OCI-M2 (cell line): ENCODE results near the gene ACAP1.

ENCODE experiments used
- DNase-seq: peaks from one replicate; lab custom pipeline; 2025; ENCODE audit not compliant: unreplicated experiment; lab: John Stamatoyannopoulos, UW

ACAP1 gene

GRCh38 chr17:7336240-7337175 is at the start of gene ACAP1:
Gene ACAP1, plus strand, starts transcription at chr17:7336529. Its CDS starts 206 bp downstream, at chr17:7336735.
- DNase-seq: no peak

DNA sequence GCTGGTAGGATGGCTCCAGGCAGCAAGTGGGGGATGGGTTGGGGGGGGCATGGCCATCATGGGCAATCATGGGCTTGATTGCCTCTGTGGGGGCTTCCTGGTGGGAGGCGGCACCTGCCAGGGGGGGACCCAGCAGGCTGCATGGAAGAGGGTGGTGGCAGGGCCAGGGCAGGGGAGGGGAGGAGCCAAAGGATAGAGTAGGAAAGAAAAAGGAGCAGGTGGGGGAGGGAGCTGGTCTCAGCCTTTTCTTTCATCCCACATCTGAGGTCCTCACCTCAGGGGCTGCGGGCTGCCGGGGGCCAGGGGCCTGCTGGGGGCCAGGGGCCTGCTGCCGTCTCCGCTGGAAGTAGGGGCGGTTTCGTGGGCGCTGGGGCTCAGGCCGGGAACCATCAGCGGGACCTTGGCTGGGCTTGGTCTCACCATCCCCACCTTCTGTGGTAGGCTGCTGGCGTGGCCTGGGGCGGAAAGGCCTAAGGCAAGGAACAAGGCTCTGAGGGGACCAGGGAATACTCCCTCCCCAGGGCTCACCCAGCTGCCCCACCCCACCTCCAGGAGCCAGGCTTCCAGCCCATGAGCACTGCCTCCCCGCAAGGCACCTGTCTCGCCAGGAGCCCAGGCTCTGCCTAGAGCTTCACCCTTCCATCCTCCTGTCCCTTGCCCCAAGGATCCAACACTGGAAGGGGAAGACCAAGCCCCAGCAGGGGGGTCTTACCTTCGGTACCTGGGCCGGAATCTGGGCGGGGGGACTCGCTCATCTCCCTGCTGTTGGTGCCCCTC is 46.9 kb upstream of the ACAP1 start:
- no peak for DNase-seq

- DNase-seq: no peak
These were observed 46.2 kb upstream of the ACAP1 start for GRCh38 chr17:7290166-7290565.

DNA sequence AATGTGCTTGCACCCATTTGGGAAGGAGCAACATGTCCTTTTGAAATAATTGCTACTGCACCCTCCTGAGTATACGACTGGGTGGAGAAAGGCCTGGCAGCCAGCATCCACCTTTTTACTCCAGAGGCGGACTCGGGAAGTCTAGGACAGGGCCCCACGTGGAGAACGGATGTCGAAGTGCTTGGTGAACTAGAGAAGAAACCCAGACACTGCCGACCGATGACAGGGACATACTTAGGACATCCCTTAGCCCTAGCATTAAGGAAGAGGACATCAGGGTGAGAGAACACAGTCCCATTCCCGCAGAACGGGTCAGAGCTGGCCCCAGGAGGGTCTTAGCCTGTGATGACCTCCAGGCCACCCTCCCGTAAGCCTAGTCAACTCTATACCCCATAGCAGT is 45.6 kb upstream of the ACAP1 start:
- DNase-seq: no peak

- DNase-seq: no peak
These were observed 44.1 kb upstream of the ACAP1 start for GRCh38 chr17:7292194-7292593.

DNA sequence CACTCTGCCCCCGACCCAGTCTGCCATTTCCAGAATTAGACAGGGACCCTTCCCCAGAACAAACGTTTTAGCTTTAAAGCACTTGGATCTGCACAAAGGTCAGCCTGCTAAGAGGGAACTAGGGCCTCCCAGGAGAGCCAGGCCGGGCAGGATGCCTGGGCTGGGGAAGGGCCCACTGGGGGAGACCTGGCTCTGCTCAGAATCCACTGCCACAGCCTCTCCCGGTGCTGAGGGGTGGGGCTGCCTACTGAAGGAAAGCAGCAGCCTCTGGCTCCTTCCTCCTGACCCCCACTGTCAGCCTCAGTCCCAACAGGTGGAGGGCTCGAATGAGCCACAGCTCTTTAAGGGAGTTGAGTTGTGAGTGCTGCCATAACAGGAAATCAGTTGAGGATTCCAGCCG is 43.6 kb upstream of the ACAP1 start:
- DNase-seq: no peak

GRCh38 chr17:7293159-7293558 is 43.2 kb upstream of the ACAP1 start:
- no peak for DNase-seq

DNA sequence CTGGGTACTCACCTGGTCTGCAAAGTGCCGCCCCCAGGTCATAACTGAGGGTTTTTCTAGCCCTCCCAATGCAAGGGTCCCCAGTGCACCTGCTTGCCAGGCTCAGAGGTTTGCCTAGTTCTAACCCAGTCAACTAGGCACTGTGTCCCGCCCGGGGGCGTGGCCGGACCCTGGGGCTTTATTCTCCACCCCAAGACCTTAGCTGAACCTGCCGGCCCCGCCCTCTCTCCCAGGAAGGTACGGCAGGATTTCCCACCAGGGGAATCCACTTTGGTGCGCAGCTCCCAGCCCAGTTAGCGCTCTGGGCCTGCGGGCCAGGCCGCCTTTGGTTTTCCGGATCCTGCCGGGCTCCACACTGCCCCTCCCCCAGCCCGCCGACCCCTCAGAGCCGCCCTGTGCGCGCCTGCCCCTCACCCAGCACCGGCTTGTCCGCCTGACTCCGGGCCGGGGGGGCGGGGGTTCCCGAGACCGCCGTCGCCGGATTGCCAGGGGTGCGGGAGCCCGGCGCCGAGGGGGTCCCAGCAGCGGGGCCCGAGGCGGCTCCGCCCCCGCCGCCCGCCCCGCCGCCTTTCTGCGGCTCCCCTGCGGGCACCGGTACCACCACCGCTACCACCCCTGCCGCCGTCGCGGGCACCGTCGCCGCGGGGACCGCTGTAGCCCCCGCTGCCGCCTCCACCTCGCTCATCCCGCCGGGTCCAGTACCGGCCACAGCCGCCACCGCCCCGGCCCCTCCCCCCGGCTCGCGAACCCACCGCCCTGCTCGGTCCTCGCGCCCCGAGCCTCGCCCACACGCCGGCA is 42.3 kb upstream of the ACAP1 start:
- no peak for DNase-seq

DNA sequence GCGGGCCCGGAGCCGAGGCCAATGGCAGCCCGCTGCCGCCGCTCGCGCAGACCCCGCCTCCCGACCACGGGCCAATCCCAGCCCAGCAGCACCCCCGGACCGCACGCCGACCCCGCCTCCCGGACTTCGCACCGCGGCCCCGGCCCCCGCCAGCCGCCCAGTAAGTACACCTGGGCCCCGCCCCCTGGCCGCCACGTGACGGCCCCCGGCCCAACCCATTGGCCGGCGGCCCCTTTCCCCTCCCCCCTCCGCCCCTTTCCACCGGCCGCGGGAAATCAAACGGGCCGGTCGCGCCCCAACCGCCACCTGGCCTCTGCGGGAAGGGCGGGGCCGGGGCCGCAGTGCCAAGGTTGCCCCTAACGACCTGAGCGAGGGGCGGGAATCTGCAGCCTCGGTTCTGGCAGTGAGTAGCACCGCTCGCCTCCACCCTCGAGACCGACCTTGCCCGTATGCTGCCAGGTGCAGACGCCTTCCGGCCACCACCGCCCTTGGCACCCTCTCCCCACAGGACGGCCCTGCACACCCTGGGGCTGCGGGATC is 41.6 kb upstream of the ACAP1 start, which contains the start of gene YBX2:
Gene YBX2 (minus strand): TSS at position 26 of the 540 bp plus-strand sequence. CDS start 139 bp downstream, outside the sequence.
- DNase-seq: peak; percentile 42

DNA sequence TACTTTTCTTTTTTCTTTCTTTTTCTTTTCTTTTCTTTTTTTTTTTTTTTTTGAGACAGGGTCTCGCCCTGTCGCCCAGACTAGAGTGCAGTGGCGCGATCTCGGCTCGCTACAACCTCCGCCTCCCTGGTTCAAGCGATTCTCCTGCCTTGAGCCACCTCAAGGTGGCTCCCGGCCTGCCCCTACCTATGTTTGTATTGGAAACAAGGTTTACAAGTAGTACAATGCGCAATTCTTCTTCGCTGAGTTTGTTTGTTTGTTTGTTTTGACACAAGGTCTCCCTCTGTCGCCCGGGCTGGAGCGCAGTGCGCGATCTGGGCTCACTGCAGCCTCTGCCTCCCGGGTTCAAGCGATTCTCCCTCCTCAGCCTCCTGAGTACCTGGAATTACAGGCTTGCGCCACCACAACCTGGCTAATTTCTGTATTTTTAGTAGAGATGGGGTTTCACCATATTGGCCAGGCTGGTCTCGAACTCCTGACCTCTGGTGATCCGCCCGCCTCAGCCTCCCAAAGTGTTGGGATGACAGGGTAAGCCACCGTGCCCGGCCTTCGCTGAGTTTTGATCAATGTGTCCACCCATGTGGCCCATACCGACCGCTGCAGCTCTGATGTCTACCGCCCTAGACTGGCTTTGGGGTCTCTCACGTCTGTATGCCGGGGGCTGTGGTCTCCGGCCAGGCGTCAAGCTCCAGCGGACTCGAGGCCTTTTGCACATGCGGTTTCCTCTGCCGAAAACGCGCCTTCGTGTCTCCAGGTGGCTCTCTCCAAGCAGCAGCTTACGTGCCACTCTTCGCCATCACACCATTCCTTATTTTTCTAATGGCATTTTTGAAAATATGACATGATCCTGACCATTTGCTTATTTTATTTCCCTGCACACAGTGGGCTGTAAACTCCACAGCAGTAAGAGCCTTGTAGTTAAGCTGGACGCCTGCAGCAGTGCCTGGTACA is 40.8 kb upstream of the ACAP1 start:
- DNase-seq: no peak

DNA sequence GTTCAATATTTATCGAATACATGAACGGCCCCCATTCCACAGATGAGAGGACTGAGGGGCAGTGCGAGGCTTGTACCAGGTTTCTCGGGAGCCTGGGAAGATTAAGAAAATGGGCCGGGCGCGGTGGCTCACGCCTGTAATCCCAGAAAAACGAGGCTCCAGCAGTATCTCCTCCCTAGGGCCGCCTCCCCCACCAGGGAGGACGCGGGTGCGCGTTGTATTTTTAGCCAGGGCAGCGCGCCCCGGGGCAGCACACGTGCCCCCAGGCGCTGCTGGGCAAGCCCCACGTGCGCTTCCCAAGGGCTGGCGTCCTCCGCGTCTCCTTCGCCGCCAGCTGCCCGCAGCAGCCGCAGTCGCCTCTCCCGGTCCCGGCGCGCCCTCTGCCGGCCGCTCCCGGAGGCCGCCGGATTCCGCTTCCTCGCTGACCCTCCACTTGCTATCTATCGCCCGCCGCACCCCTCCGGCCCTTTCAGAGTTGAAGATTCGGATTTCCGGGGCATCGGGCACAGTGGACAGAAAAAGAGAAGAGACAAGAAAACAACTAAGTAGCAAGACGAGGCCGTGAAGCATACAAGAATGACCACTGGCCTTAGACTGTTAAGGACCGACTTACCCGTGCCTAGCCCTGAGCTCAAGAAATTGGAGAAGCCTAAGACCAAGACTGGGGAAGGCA is 40.0 kb upstream of the ACAP1 start:
- no peak for DNase-seq

DNA sequence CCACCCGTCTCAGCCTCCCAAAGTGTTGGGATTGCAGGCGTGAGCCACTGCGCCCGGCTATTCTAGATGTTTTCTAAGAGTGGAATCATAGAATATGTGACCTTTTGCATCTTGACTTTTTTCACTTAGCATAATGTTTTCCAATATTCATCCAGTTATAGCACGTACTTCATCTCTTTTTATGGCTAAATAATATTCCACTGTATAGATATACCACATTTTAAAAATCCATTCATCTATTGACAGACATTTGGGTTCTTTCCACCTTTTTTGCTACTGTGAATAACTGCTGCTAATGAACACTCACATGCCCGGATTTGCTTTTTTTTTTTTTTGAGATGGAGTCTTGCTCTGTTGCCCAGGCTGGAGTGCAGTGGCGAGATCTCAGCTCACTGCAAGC is 32.1 kb upstream of the ACAP1 start:
- DNase-seq: no peak

DNA sequence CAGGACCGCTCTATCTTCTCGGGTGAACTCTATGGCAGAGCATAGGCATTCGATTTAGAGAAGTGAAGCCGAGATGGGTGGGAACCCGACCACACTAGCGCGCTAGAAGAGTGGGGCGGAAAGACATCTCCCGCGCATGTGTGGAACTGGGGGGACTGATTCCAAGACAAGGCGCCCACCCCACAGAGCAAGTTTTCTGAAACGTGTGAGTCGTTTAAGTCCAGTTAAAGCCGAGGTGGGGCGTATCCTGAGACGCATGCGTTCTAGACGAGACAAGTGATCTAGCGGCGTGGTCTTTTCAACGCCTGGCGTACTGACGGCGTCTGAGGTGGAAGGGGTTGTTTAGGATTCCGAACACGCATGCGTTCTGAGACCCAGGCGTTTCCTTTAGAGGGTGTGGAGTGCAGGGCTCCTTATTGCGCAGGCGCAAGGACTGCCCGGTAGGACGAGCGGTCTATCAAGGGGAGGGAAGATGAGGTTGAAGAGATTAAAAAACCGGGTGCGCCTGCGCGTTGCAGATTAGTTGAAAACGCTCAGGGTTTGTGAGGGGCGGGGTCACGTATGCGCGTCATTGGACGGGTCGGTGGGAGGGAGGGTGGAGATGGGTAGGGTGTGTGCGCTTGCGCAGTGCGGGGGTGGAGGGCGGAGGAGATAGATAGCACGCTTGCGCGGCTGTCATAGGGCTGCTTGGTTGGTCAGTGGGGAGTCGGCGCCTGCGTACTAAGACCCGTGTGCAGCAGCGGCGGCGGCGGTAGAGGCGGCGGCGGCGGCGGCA is 29.2 kb upstream of the ACAP1 start, which contains the start of gene EIF5A:
Gene EIF5A (plus strand): TSS at position 718 of the 775 bp plus-strand sequence. CDS start 2,008 bp downstream, outside the sequence.
- DNase-seq: peak; percentile 82

DNA sequence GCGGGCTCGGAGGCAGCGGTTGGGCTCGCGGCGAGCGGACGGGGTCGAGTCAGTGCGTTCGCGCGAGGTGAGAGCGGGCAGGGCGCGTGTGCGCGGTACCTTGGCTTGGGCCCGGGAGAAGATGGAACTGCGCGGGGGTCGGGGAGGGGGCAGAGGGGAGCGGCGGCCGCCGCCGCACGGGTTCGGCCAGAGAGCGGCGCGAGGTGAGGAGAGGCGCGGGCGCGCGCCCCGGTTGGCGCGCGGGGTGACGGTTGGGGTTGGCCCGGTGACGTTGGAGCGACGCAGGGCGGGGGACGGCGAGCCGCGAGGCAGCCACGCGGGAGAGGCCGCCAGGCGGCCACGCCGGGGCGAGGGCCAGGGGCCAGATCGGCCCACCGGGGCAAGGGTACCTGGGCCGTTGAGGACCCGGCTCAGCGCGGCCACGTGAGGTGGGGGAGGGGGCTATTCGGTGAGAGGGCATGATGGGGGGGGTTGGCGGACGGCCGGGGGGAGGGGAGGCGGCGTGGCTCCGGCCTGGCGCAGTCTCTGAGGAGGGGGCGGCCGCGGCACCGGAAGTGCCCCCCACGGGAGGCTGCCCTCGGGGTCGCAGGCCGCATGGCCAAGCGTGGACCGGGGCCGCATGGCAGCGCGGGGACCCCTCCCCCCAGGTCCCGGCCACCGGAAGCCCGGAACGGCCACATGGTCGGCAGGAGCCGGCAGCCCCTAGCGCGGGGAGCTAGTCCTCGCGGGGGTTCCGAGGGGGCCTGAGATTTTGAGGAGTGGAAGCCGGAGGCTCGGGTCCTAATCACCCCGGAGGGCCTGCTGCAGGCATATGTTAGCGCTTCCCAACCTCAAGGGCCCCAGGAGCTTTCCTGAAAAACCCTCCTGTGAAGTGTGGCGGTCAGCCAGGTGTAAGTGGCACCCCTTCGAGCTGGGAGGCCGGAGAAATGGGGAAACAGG is 28.4 kb upstream of the ACAP1 start:
- DNase-seq: no peak

- DNase-seq: no peak
These were observed 27.5 kb upstream of the ACAP1 start for GRCh38 chr17:7308625-7309433.

DNA sequence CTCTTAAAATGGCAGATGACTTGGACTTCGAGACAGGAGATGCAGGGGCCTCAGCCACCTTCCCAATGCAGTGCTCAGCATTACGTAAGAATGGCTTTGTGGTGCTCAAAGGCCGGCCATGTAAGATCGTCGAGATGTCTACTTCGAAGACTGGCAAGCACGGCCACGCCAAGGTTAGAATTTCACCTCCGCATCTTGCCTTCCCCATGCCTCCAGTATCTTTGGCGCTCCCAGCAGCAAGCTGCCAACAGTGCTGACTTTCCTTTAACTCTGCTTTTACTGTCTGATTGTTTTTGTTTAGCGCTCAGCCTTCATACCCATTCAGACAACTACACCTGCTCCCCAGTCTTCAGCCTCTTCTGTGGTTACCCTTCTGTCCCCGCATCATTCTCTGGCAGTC is 26.7 kb upstream of the ACAP1 start:
- DNase-seq: no peak
